ENCODE results near the gene AXIN1.

AXIN1 gene

DNA sequence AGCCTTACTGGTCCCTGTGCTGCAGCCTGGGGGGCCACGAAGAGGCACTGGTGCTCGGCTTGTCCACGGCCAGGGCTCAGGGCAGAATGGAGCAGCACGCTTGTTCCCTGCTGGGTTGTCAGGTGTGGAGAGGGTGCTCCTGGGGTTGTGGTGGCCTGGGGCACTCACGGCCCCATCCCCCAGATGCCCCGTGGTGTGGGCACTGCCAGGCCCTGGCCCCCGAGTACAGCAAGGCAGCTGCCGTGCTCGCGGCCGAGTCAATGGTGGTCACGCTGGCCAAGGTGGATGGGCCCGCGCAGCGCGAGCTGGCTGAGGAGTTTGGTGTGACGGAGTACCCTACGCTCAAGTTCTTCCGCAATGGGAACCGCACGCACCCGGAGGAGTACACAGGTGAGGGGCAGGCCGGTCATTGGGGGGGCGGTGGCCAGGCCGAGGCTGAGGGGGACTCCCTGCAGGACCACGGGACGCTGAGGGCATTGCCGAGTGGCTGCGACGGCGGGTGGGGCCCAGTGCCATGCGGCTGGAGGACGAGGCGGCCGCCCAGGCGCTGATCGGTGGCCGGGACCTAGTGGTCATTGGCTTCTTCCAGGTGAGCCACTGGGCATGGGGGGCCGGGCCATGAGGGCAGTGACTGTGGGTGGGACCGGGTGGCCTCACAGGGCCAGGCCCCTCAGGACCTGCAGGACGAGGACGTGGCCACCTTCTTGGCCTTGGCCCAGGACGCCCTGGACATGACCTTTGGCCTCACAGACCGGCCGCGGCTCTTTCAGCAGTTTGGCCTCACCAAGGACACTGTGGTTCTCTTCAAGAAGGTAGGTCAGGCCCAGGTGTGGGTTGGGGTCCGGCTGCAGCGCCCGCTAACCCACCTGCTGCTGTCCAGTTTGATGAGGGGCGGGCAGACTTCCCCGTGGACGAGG, 68.1 kb downstream of the AXIN1 start:
- DNase-seq (ENCODE audit: extremely low read depth in 1 of 2, low read depth in 1 of 2) = no peak

DNA sequence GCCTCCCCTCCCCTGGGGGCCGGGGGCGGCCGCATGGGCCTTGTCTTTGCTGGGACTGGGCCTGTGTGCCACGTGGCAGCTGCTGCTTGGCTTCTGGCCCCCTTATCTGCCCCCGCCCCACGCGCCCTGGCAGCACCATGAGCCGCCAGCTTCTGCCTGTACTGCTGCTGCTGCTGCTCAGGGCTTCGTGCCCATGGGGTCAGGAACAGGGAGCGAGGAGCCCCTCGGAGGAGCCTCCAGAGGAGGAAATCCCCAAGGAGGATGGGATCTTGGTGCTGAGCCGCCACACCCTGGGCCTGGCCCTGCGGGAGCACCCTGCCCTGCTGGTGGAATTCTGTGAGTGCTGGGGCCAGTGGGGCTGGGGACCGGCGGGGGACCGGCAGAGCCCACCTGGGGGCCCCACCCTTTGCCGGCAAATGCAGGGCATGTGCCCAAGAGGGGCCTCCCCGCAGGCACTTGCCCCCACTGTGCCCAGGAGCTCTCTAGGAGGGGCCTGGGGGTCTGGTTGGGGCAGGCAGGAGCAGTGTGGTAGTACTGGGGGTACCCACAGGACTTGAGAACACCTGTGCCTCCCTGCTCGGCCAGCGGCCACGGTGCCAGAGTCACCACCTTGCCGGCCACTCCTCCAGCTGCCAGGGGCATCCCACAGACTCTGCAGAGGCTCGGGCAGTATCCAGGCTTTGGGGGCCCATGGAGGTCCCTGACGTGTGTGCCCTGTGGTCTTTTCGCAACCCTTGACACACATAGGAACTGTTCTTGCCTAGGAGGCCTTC, 69.3 kb downstream of the AXIN1 start, which contains the start of gene PDIA2:
TSS of gene PDIA2 (plus strand) at position 132 of the 773 bp plus-strand sequence. CDS start at position 138, 6 bp downstream.
- DNase-seq (ENCODE audit: extremely low read depth in 1 of 2, low read depth in 1 of 2) = no peak

GRCh38 chr16:282491-282890, 70.0 kb downstream of the AXIN1 start:
- DNase-seq (ENCODE audit: extremely low read depth in 1 of 2, low read depth in 1 of 2) = no peak

DNA sequence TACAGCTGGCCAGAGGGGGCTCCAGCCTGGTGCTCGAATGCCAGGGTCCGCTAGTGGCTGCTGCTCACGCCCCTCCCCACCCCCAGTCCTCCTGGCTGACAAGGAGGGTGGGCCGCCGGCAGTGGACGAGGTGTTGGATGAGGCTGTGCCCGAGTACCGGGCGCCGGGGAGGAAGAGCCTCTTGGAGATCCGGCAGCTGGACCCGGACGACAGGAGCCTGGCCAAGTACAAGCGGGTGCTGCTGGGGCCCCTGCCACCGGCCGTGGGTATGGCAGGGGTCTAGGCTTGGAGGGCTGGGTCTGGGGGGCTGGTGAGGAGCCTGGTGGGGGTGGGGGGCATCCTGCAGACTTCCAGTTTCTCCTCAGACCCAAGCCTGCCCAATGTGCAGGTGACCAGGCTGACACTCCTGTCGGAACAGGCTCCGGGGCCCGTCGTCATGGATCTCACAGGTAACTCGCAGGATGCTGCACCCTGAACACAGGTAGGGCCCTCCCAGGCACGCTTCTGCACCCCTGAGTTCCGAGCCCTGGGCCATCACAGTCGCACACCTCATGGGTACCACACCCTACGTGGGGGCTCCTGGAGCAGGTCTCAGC, 70.8 kb downstream of the AXIN1 start:
- DNase-seq (ENCODE audit: extremely low read depth in 1 of 2, low read depth in 1 of 2) = no peak

GRCh38 chr16:280991-281659, 71.4 kb downstream of the AXIN1 start:
- DNase-seq (ENCODE audit: extremely low read depth in 1 of 2, low read depth in 1 of 2) = no peak

DNA sequence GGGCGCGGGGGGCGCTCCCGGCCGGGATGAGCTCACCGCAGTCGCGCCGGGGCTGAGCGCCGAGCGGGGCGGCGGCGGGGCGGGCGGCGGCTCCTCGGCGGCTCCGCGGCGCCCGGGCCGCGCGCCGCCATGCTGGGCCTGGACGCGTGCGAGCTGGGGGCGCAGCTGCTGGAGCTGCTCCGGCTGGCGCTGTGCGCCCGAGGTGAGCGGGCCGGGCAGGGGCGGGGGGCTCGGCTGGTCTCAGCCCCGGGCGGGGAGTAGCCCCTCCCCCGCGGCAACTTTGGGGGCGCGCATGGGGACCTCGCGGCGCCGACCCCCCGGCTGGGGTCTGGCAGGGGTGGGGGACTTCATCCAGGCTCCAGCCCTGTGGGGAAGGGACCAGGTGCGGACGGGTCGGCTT, 72.0 kb downstream of the AXIN1 start, which contains the start of gene ARHGDIG:
TSS of gene ARHGDIG (plus strand) at position 40 of the 400 bp plus-strand sequence. CDS start at position 130, 90 bp downstream.
- no peak for DNase-seq (ENCODE audit: extremely low read depth in 1 of 2, low read depth in 1 of 2)

- no peak for DNase-seq (ENCODE audit: extremely low read depth in 1 of 2, low read depth in 1 of 2)
Observed at GRCh38 chr16:280005-280460, 72.5 kb downstream of the AXIN1 start.

- DNase-seq (ENCODE audit: extremely low read depth in 1 of 2, low read depth in 1 of 2) = no peak
Observed at GRCh38 chr16:279531-279930, 73.0 kb downstream of the AXIN1 start.

GRCh38 chr16:278863-279366, 73.6 kb downstream of the AXIN1 start:
- no peak for DNase-seq (ENCODE audit: extremely low read depth in 1 of 2, low read depth in 1 of 2)

DNA sequence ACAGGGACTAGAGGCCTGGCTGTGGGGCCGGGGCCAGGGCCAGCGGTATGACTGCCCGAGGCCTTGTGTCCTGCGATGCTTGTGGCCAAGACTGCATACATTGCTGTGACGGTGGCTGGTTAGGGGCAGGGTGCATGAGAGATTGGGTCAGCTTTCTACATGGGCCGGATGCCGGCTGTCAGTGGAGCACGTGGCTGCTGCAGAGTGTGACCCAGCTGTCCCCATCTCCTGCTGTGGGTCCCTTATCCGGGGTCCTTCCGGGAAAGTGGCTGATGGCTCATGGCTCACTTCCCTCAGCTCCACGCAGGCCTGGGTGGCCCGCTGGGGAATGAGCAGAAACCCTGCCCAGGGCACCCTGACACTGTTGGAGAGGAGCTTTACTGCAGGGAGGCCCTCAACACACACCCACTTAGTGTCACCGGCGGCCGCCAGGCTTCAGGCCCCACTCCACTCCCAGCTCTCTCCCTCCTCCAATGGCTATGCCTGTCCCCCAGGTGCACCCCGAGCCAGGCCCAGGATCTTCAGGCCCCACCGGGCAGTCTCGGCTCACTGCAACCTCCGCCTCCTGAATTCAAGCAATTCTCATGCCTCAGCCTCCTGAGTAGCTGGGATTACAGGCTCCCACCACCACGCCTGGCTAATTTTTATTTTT, 76.0 kb downstream of the AXIN1 start:
- no peak for DNase-seq (ENCODE audit: extremely low read depth in 1 of 2, low read depth in 1 of 2)

DNA sequence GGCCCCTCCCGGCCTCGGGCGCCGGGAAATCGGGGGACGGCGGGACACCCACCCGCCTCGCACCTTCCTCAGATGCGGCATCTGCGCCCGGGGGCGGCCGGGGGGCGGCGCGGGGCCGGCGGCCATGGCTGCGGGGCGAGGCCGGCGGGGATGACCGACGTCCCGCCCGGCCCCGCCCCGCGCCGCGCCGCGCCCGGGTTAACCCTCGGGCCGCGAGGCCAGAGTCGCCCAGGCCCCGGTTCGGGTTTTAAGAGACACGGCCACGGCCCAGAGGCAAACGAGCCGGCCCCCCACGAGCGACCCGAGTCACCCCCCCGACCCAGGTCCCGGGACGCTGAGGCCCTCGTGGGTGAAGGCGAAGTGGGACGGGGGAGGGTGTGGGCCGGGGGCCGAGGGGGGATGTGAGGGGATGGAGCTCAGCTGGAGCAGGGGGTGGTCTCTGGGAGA, 76.7 kb downstream of the AXIN1 start, which contains the start of gene RGS11:
TSS of gene RGS11 (minus strand) at position 159 of the 447 bp plus-strand sequence. CDS start at position 126, 33 bp downstream.
- DNase-seq (ENCODE audit: extremely low read depth in 1 of 2, low read depth in 1 of 2) = no peak

DNA sequence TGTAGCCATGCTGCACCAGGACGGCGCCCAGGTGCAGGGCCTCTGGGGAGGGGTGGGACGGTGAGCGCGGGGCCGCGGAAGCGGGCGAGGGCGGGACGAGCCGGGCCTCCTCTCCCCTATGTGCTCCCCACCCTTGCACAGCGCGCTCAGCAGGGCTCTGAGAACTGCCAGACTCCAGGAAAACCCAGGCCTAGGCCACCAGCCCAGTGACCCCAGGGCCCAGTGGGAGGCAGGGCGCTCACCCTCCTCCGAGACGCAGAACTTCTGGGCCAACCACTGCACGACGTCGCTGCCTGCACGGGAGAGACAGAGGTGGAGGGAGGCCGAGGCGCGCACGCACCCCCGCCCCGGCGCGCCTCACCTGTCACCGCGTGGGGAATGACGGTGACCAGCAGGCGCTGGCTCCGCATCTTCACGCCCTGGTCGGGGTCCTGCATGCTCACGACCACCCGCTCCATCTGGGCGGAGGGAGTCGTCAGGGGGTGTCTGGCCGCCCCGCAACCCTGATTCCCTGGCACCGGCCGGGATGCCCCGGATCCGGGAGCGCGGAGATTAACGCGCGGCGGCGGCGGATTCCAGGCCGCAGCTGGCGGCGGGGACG, 77.4 kb downstream of the AXIN1 start:
- DNase-seq (ENCODE audit: extremely low read depth in 1 of 2, low read depth in 1 of 2) = no peak

- DNase-seq (ENCODE audit: extremely low read depth in 1 of 2, low read depth in 1 of 2) = no peak
Observed at GRCh38 chr16:273547-274421, 78.7 kb downstream of the AXIN1 start.

DNA sequence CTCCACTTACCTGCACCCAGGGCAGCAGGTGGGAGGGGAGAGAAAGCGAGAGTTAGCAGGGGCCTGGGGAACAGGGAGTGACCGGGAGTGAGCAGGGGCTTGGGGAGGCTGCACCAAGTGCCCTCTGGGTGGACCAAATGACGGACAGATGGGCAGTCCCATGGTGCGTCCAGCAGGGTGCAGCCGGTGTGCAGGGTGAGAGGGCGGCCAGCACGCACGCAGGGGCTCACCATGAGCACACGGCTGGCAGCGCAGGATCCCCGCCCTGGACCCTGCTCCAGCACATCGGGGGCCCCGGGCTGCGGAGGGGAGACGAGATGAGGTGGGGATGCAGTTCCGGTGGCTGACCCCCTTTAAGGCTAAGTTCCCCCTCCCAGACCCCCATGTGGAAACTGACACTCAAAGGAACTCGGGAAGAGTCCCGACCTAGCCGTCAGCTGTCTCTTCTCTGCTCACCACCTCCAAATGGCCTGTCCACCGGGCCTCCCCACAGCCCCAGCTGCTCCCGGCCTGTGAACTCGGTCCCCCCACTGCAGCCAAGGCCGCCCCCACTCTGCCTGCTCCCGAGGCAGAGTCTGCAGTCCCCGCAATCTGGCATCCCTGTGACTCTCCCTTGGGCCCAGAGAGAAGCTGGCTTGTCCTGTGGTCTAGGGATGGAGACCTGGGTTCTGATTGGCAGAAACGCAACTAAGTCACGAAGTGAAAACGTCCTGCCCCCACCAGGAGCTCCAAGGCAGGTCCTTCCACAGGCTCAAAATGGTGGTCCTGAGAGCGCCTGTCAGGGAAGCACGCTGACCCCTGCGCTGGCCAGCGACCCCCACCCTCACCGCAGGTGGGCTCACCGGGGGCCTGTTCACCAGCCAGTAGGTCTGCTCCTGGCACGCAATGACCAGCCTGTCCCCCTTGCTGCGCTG, 79.6 kb downstream of the AXIN1 start:
- DNase-seq (ENCODE audit: extremely low read depth in 1 of 2, low read depth in 1 of 2) = no peak

GRCh38 chr16:270381-271255, 81.9 kb downstream of the AXIN1 start:
- DNase-seq (ENCODE audit: extremely low read depth in 1 of 2, low read depth in 1 of 2) = no peak

GRCh38 chr16:269061-269796, 83.3 kb downstream of the AXIN1 start:
- DNase-seq (ENCODE audit: extremely low read depth in 1 of 2, low read depth in 1 of 2) = no peak

Measured in stimulated activated CD8-positive, alpha-beta memory T cell treated with anti-CD3 and anti-CD28 coated beads, Interleukin-7, amount 100 ng/mL, for 48 hours (primary cell).